22Rv1 (cell line): ENCODE data around the gene EYS.
"Not testable (repeated sequence)": the region's sequence is repeated elsewhere in the genome, so short reads cannot be mapped to it uniquely, and the experiment has no call there.

Experiments used
- H3K27ac ChIP-seq: fragments of 450-650 bp; 2 replicates; pipeline ENCODE4 v1.5.1; 2017
- ZFX ChIP-seq: fragments of 450-650 bp; IDR thresholded peaks from 2 replicates; pipeline ENCODE4 v1.6.1; 2017; ENCODE audit warnings: antibody characterized with exemption, borderline replicate concordance
- TF ChIP-seq, protein P1 (sequence below): fragments of 450-650 bp; IDR thresholded peaks from 2 replicates; pipeline ENCODE4 v1.5.1; 2017; ENCODE audit warnings: mild to moderate bottlenecking

Gene EYS

DNA sequence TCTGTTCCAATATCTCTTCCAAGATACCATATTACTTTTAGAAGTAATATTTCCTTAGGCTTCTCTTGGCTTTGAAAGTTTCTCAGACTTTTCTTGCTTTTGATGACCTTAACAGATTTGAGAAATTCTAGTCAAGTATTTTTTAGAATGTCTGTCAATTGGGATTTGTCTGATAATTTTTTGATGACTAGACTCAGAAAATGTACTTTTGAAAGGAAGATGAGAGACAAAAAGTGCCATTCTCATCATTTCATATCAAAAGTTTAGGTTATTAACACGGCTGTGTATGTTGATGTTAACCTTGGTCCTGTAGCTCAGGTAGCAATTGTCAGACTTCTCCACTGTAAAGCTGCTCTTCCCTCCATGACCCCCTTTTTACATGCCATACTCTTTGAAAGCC, 651.5 kb downstream of the EYS start:
- no peak for TF ChIP-seq ZFX
- TF ChIP-seq, protein P1, sequence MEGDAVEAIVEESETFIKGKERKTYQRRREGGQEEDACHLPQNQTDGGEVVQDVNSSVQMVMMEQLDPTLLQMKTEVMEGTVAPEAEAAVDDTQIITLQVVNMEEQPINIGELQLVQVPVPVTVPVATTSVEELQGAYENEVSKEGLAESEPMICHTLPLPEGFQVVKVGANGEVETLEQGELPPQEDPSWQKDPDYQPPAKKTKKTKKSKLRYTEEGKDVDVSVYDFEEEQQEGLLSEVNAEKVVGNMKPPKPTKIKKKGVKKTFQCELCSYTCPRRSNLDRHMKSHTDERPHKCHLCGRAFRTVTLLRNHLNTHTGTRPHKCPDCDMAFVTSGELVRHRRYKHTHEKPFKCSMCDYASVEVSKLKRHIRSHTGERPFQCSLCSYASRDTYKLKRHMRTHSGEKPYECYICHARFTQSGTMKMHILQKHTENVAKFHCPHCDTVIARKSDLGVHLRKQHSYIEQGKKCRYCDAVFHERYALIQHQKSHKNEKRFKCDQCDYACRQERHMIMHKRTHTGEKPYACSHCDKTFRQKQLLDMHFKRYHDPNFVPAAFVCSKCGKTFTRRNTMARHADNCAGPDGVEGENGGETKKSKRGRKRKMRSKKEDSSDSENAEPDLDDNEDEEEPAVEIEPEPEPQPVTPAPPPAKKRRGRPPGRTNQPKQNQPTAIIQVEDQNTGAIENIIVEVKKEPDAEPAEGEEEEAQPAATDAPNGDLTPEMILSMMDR, result no peak

DNA sequence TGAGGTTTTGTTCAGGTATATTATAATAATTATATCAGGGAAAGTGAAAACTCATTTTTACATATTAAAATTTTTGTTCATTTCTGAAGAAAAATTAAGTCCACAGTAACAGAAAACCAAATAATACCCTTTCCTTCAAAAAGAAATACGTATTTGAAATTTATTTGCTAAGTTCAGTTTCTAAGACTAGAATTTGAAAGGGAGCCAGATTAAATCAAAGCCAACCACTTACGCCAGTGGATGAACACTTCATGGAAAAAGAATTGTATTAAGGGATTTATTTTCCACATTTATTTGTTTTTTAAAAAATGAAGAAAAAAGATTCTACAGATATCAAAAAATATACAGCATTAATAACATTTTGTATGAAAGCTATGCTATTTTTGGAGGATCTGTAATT, 654.4 kb downstream of the EYS start:
- H3K27ac ChIP-seq, result no peak overlapping the region
- no peak for TF ChIP-seq ZFX

More for the DNA sequence above, 651.5 kb downstream of the EYS start:
- no peak overlapping the region for H3K27ac ChIP-seq

DNA sequence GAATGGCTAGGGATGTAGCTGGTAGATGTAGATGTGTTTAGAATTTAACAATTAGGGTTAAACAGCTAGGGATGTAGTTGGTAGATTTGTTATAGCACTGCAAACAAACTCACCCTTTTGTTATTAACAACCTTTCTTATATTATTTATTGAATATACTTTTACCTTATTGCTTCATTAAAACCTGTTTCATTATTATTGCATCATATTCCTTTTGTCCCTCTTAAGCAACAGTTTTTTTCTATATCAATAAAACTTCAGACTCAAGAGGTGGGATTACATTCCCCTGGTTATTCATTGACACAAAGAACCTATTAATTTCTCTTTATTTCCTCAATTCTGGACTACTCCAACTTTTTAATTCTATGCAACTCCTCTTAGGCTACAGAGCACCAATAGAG, 661.2 kb downstream of the EYS start:
- H3K27ac ChIP-seq, result no peak overlapping the region
- TF ChIP-seq, protein P1, result no peak
- no peak for TF ChIP-seq ZFX

DNA sequence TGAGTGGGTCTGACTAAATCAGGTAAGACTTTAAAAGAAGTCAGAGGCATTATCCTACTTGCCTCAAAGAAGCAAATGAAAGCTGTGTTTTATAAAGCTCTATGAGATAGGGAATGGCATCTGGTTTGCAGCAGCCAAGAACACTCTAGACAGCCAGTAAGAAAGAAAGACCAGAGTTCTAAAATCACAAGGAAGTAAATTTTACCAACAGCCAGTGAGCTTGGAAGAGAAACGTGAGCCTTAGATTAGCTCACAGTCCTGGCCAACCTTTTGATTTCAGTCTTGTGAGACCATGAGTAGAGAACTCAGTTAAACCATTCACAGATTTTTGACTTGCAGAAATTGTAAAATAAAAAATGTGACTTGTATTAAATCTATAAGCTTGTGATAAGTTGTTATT, 693.0 kb downstream of the EYS start:
- TF ChIP-seq ZFX, result no peak
- TF ChIP-seq, protein P1, result no peak
- no peak overlapping the region for H3K27ac ChIP-seq

DNA sequence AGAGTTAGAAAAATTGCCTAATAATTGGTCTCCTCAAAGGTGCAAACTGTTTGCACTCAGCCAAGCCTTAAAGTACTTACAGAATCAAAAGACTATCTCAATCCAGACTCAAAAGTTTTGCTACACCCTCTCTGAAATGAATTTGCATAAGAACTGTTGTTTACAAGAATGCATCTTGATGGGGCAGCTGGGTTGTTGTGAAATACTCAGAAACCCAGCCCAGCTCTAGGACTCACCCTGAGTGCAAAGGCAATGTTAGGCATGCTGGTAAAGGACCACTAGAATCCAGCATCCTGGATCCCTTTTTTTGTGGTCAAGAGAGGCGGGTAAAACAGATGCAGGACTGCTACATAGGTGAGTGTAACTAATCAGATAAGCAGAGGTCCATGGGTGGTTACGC, 700.2 kb downstream of the EYS start:
- H3K27ac ChIP-seq, result no peak overlapping the region
- TF ChIP-seq, protein P1, result no peak
- TF ChIP-seq ZFX, result no peak

DNA sequence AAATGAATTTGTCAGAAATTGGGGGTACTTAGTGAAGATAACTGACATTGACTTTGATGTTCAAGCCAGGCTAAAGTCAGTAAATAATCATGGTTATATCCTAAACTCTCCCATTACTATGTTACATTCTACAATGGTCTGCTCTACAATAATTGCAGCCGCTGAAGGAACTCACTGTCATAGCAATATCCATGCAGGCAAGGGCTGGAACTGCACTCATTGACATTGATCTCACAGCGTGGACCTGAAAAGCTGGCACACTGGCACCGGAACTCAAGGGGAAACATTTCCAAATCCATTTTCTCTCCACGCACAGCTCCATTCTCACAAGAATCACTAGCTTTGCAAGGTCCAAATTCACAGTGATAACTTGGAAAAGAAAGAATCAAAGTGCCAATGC, 702.7 kb downstream of the EYS start:
- H3K27ac ChIP-seq, result no peak overlapping the region
- TF ChIP-seq, protein P1, result no peak
- no peak for TF ChIP-seq ZFX

DNA sequence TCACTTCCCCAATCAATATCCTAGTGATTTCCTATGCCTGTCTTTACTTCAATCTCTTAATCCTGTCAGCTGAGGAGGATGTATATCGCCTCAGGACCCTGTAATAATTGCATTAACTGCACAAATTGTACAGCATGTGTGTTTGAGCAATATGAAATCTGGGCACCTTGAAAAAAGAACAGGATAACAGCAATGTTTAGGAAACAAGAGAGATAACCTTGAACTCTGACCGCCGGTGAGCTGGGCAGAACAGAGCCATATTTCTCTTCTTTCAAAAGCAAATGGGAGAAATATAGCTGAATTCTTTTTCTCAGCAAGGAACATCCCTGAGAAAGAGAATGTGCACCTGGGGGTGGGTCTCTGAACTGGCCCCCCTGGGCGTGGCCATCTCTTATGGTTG, 704.1 kb downstream of the EYS start:
- H3K27ac ChIP-seq, result not testable (repeated sequence)

DNA sequence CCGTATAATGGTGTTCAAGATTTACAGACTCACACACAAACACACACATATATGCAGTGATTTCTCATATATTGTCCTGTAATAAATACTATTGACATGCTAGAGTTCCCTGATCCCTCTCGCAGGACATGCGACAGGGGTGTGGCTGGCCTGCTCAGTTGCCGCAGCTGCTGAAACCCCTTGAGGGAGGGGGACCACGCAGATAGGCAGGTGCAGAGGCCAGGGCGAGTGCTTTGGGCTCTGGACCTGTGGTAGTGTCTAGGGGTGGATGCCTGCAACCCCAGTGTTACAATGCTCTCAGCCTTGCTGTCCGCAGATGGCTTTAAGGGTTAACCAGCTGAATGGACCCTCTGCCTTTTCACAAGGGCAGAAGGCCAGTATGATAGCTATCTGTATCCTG, 706.2 kb downstream of the EYS start:
- H3K27ac ChIP-seq, result no peak overlapping the region
- TF ChIP-seq ZFX, result no peak
- TF ChIP-seq, protein P1, result no peak
